Muscle layer of duodenum (tissue), 2 donors: ENCODE data around the gene BLVRB.
A peak's percentile ranks its signal among the peaks of the same experiment; 100 is the strongest.
"Not testable (repeated sequence)": the region's sequence is repeated elsewhere in the genome, so short reads cannot be mapped to it uniquely, and the experiment has no call there.

ENCODE experiments used
- H3K27ac ChIP-seq: one replicate; pipeline ENCODE4 v1.7.0; 2013; ENCODE audit warnings: mild to moderate bottlenecking, low read length
- H3K27me3 ChIP-seq: one replicate; pipeline ENCODE4 v1.7.0; 2013; ENCODE audit warnings: low read depth, mild to moderate bottlenecking, control low read depth, low read length
- H3K36me3 ChIP-seq, 2 donors: one replicate each; pipeline ENCODE4 v1.7.0; 2013; ENCODE audit warnings: low read length in 2 of 2, control low read depth in 1 of 2, mild to moderate bottlenecking in 1 of 2; ENCODE audit not compliant: insufficient read depth in 2 of 2, control insufficient read depth in 1 of 2
- H3K4me1 ChIP-seq, 2 donors: one replicate each; pipeline ENCODE4 v1.7.0; 2013; ENCODE audit warnings: low read length in 2 of 2, mild to moderate bottlenecking in 2 of 2, control low read depth in 1 of 2, moderate library complexity in 1 of 2; ENCODE audit not compliant: insufficient read depth in 2 of 2, control insufficient read depth in 1 of 2
- H3K4me3 ChIP-seq, 2 donors: one replicate each; pipeline ENCODE4 v1.7.0; 2013; ENCODE audit warnings: low read length in 2 of 2, low read depth in 1 of 2, mild to moderate bottlenecking in 1 of 2
- H3K9me3 ChIP-seq, 2 donors: one replicate each; pipeline ENCODE4 v1.7.0; 2013; ENCODE audit warnings: low read length in 2 of 2, control low read depth in 1 of 2, mild to moderate bottlenecking in 1 of 2; ENCODE audit not compliant: control insufficient read depth in 1 of 2
- donor health status: healthy.

Gene BLVRB

GRCh38 chr19:40430242-40430641 lies 35.3 kb downstream of the BLVRB start:
- H3K27me3 ChIP-seq, H3K27ac ChIP-seq, H3K36me3 ChIP-seq, H3K9me3 ChIP-seq, H3K4me3 ChIP-seq: not testable (repeated sequence)
- H3K4me1 ChIP-seq, result peaks cover 0 to 13% of the 10 kb centered on the region in 2 donors

- H3K27me3 ChIP-seq, H3K9me3 ChIP-seq, H3K36me3 ChIP-seq, H3K4me3 ChIP-seq, H3K27ac ChIP-seq: not testable (repeated sequence)
- peaks cover 0 to 16% of the 10 kb centered on the region in 2 donors for H3K4me1 ChIP-seq
These were observed 37.3 kb downstream of the BLVRB start for GRCh38 chr19:40428197-40428596.

- H3K36me3 ChIP-seq, result peaks cover 9 to 13% of the 10 kb centered on the region in 2 donors
- H3K27ac ChIP-seq, result peak within 1 kb of the TSS; percentile 99
- peak within 1 kb of the TSS; percentile 84 to 98 for H3K4me3 ChIP-seq
- no peaks in the 10 kb centered on the region for H3K27me3 ChIP-seq
- no peaks in the 10 kb centered on the region for H3K9me3 ChIP-seq
- peaks cover 8 to 23% of the 10 kb centered on the region in 2 donors for H3K4me1 ChIP-seq
These were observed 39.9 kb downstream of the BLVRB start, which contains the start of gene SERTAD1 for GRCh38 chr19:40425450-40426287. Gene SERTAD1 (minus strand): TSS chr19:40425992. CDS start chr19:40423546, 2,446 bp downstream.

GRCh38 chr19:40424637-40425449 lies 40.7 kb downstream of the BLVRB start:
- Histone ChIP-seq H3K9me3 (no peaks in the 10 kb centered on the region), H3K4me3 (peak overlapping the region; percentile 84 to 98), H3K27ac (peak overlapping the region; percentile 99), H3K27me3 (no peaks in the 10 kb centered on the region), H3K4me1 (peaks cover 8 to 23% of the 10 kb centered on the region in 2 donors), H3K36me3 (peaks cover 9 to 13% of the 10 kb centered on the region in 2 donors)

- Histone ChIP-seq H3K4me1 (peaks cover 8 to 23% of the 10 kb centered on the region in 2 donors), H3K9me3 (no peaks in the 10 kb centered on the region), H3K27me3 (no peaks in the 10 kb centered on the region), H3K4me3 (peak overlapping the region; percentile 84 to 98), H3K36me3 (peaks cover 9 to 13% of the 10 kb centered on the region in 2 donors), H3K27ac (peak overlapping the region; percentile 99)
These were observed 41.6 kb downstream of the BLVRB start for GRCh38 chr19:40423938-40424337.

- peak overlapping the region in 1 of 2 donors; percentile 6 for H3K4me3 ChIP-seq
- peaks cover 9 to 13% of the 10 kb centered on the region in 2 donors for H3K36me3 ChIP-seq
- H3K9me3 ChIP-seq, result no peaks in the 10 kb centered on the region
- H3K27ac ChIP-seq, result peak overlapping the region; percentile 37
- peaks cover 8 to 23% of the 10 kb centered on the region in 2 donors for H3K4me1 ChIP-seq
- no peaks in the 10 kb centered on the region for H3K27me3 ChIP-seq
These were observed 42.6 kb downstream of the BLVRB start for GRCh38 chr19:40422748-40423566.

GRCh38 chr19:40421993-40422747 lies 43.4 kb downstream of the BLVRB start:
- Histone ChIP-seq H3K4me1 (peaks cover 12 to 23% of the 10 kb centered on the region in 2 donors), H3K9me3 (no peaks in the 10 kb centered on the region), H3K27me3 (no peaks in the 10 kb centered on the region), H3K4me3 (peak overlapping the region in 1 of 2 donors; percentile 70), H3K36me3 (peaks cover 9 to 13% of the 10 kb centered on the region in 2 donors), H3K27ac (peak overlapping the region; percentile 100)

GRCh38 chr19:40420766-40421765 lies 44.5 kb downstream of the BLVRB start:
- H3K9me3 ChIP-seq, result no peaks in the 10 kb centered on the region
- peak overlapping the region; percentile 100 for H3K27ac ChIP-seq
- peaks cover 12 to 23% of the 10 kb centered on the region in 2 donors for H3K4me1 ChIP-seq
- H3K36me3 ChIP-seq, result peaks cover 9 to 13% of the 10 kb centered on the region in 2 donors
- no peaks in the 10 kb centered on the region for H3K27me3 ChIP-seq
- H3K4me3 ChIP-seq, result peak overlapping the region; percentile 68 to 70

GRCh38 chr19:40420451-40420765 lies 45.1 kb downstream of the BLVRB start:
- peaks cover 12 to 23% of the 10 kb centered on the region in 2 donors for H3K4me1 ChIP-seq

More at GRCh38 chr19:40420451-40420765, 45.1 kb downstream of the BLVRB start:
- Histone ChIP-seq H3K27me3 (no peaks in the 10 kb centered on the region), H3K4me3 (peak overlapping the region; percentile 68 to 70), H3K27ac (peak overlapping the region; percentile 100), H3K36me3 (peaks cover 9 to 13% of the 10 kb centered on the region in 2 donors), H3K9me3 (no peaks in the 10 kb centered on the region)
